HG02571 (cell line): Measurements from ENCODE around the gene IDH2.
"Not testable (repeated sequence)": the region's sequence is repeated elsewhere in the genome, so short reads cannot be mapped to it uniquely, and the experiment has no call there.

Experiments used
- ATAC-seq: cut with Tn5 transposase; IDR thresholded peaks from one replicate; pipeline ENCODE4 v1.9.1; 2021; ENCODE audit warnings: mild to moderate bottlenecking, moderate library complexity; ENCODE audit not compliant: unreplicated experiment

The IDH2 gene

DNA sequence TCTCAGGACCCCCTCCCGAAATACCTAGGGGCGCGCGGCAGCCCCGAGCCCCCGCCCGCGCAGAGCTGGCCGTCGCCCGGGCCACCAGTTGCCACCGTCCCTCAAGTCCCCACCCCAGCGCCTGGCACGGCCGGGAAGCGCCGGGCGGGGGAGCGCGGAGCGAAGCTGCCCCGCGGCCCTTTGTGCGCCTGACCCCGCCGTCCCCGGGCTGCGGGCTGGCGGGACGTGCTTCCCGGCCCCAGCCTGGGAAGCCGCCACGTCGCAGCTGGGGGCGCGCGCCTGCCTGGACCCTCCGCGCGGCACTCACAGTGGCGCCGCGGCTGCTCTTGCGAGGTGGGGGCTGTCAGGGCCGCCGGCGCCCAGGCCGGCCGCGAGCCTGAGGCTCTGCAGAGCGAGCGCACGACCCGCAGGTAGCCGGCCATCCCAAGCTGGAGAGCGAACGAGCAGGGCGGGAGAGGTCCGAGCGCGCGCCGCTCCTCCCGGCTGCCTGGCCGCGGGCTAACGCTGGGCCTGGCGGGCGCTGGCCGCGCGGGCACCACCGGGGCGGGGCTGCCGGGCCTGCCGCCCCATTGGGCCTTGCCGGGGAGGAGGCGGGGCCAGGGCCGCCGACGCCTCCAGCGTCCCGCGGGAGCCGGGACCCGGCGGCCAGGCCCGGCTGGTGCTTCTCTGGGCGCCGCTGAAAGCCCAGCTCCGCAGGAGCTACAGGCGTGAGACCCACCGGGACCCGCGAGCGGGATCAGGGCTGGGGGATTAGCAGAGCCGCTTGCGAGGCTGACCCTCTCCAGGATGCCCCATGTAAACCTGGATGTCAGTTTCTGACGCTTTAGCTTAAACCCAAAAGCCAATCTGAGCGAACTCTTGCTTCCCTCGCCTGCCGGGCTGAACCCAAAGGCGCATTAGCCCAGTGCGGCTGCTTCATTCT lies at the start of gene IDH2:
TSS of gene IDH2 (minus strand) at position 500 of the 922 bp plus-strand sequence. CDS start at position 422, 78 bp downstream.
- peak; percentile 50 for ATAC-seq

DNA sequence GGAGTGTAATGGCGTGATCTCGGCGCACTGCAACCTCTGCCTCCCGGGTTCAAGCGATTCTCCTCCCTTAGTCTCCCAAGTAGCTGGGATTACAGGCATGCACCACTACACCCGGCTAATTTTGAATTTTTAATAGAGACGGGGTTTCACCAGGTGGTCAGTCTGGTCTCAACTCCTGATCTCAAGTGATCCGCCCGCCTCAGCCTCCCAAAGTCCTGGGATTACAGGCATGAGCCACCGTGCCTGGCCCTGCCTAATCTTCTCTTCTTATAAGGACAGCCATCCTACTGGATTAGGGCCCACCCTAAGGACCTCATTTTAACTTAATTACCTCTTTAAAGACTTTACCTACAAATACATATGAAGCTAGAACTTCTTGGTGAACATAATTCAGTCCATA lies 48.3 kb upstream of the IDH2 start:
- not testable (repeated sequence) for ATAC-seq

- ATAC-seq = no peak
These were observed 47.5 kb upstream of the IDH2 start for GRCh38 chr15:90149609-90150340.

- not testable (repeated sequence) for ATAC-seq
These were observed 44.0 kb upstream of the IDH2 start for GRCh38 chr15:90146198-90146761.

DNA sequence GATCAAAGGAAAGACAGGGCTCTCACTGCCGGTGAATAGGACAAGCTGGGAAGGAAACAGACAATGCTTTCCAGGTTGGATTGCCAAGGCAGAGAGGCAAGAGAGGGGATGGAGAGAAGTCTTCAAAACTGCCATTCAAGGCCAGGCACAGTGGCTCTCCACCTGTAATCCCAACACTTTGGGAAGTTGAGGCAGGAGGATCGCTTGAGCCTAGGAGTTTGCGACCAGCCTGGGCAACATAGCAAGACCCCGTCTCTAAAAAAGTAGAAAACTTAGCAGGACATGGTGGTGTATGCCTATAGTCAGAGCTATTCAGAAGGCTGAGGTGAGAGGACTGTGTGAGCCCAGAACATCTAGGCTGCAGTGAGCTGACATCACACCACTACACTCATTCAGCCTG lies 43.5 kb upstream of the IDH2 start:
- ATAC-seq = no peak

DNA sequence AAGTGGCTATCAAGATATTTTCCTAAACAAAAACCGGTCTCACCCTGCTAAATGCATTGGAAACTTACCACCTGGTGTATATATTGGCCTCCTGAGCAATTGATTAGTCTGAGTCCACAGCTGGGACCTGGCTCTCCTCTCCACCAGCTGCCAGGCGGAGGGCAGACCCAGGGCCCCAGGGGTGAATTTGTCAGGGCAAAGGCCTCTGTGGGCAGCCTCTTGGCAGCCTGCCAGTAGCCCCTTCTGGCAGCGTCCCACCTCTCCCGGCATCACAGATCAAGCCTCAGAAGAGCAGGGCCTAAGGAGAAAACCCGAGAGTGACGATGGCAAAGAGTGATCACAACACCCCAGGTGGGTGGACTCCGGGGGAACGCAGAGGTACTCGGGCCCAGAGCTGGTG lies 43.0 kb upstream of the IDH2 start:
- ATAC-seq = no peak

GRCh38 chr15:90143166-90143655 lies 40.9 kb upstream of the IDH2 start:
- ATAC-seq = no peak

DNA sequence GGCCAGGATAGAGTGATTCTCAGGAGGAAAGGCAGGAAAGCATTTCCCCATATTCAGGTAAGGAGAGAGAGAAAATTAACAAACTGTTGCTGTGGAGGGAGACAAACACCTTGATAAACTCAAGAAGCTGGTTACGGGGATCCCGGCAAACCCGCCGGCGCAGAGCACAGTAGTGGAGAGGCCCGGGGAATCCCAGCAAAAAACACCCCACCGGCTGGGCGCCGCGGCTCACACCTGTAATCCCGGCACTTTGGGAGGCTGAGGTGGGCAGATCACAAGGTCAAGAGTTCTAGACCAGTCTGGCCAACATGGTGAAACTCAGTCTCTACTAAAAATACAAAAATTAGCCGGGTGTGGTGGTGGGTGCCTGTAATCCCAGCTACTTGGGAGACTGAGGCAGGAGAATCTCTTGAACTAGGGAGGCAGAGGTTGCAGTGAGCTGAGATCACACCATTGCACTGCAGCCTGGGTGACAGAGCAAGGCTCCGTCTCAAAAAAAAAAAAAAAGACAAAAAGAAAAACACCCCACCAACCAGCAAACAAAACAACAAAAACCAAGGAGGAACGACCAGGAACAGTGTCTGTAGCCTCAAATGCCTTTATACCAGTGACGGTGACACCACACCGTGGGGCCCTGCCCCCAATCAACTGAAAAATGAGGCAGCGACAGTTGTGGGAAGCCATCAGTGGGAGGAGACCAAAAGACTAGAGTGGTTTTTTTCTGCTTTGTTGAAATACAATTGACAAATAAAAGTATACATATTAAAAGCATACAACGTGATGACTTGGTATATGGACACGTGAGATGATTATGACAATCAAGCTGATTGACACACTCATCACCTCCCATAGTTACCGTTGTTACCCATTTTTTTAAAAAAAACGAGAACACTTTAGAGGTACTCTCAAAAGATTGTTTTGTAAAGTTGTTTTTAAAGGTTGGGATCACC lies 40.2 kb upstream of the IDH2 start:
- no peak for ATAC-seq

DNA sequence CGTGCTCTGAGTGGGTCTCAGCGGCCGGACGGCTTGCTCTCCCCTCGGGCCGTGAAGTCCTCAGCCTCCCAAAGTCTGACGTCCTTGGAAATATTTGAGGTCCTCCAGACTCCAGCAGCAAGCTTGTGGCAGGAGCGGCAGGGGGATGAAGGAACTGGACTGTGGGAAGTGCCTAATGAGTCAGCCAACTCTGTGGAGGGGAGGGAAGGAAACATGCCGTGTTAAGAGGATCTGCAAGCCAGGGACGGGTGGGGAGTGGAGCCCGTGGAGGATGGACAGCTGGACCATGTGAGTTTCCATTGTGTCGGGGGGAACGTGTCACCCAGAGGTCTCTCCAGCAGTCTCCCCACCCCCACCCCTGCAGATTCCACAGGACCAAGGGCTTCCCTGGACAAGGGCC lies 39.4 kb upstream of the IDH2 start:
- no peak for ATAC-seq

GRCh38 chr15:90139549-90139948 lies 37.3 kb upstream of the IDH2 start:
- ATAC-seq = not testable (repeated sequence)

- ATAC-seq = no peak
These were observed 36.0 kb upstream of the IDH2 start for GRCh38 chr15:90138071-90138833.

DNA sequence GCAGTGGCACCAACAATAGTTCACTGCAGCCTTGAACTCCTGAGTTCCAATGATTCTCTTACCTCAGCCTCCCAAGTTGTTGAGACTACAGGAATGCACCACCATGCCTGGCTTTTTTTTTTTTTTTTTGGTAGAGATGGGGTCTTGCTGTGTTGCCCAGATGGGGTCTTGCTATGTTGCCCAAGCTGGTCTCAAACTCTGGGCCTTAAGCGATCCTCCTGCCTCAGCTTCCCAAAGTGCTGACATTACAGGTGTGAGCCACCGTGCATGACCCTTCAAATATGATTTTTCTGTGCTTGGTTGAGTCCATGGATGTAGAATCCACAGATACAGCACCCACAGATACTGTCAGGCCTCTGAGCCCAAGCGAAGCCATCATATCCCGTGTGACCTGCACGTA lies 30.2 kb upstream of the IDH2 start:
- no peak for ATAC-seq

- no peak for ATAC-seq
These were observed 29.6 kb upstream of the IDH2 start for GRCh38 chr15:90131848-90132247.

GRCh38 chr15:90130291-90130690 lies 28.0 kb upstream of the IDH2 start:
- no peak for ATAC-seq

DNA sequence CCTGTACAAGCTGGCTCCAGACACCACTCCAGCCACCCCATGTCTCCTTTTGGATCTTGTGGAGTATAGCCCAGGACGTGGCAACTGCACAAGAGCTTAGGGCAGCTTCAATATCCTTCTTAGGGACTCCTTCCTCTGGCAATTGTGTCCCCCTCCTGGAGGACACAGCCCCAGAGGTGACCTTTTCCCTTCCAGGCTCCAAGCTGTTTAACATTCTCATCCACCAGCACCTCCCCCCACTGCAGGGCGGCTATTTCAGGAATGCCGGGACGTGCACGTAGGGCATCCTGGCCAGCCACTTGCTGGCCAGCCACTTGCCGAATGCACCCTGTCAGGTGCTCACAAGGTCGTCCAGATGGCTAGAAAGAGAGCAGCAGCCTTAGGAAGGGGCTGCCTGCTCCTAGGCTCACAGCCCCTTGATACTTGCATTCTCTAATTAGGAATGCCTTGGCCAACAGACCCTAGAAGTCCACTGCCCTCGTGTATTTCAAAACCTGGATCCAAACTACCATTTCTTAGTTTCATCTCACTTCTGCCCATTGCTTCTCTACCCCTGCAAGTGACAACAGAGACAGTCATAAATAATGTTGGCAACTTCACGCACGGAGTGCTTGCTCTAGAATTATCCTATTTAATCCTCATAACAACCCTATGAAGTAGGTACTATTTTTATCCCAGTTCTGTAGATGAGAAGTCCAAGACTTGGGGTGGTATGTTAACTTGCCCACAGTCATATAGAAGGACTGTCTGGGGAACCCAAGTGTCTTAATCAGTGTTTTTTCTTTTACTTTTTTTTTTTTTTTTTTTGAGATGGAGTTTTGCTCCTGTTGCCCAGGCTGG lies 24.5 kb upstream of the IDH2 start:
- no peak for ATAC-seq

DNA sequence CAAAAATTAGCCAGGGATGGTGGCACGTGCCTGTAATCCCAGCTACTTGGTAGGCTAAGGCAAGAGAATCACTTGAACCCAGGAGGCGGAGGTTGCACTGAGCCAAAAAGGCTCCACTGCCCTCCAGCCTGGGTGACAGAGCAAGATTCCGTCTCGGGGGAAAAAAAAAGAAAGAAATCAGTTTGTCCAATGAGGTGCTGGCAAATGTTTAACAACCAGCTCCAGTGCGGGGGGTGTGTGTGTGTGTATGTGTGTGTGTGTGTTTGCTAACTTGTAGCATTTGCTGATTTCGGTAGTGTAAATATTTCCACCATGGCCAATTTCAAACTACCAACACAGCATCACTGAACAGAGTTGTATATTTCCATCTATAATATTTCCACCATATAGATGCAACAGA lies 23.8 kb upstream of the IDH2 start:
- no peak for ATAC-seq

- ATAC-seq = no peak
These were observed 22.2 kb upstream of the IDH2 start for GRCh38 chr15:90124507-90124906.

DNA sequence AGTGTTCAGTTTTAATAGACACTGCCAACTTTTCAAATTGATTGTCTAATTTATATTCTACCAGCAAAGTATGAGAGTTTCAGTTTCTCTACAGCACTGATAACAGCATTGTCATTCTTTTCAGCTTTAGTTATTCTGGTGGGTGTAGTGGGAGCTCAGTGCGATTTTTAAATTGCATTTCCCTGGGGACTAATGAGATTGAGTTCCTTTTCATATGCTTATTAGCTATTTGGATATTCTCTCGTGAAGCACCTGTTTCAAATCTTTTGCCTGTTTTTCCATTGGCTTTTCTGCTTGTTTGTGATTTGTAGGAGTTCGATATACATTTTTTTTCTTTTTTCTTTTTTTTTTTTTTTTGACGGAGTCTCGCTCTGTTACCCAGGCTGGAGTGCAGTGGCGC lies 18.8 kb upstream of the IDH2 start:
- no peak for ATAC-seq

DNA sequence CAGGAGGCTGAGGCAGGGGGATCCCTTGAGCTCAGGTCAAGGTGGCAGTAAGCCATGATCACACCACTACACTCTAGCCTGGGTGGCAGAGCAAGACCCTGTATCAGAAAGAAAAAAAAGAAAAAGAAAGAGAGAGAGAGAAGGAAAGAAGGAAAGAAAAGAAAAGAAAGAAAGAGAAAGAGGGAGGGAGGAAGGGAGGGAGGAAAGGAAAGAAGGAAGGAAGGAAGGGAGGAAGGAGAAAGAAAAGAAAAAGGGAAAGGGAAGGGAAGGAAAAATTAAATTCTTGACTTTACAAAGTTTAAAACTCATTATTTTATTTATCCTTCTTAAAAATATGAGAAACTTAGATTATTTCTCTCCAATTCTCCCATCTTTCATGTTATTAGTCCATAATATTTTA lies 17.1 kb upstream of the IDH2 start:
- ATAC-seq = no peak
